ENCODE data around the gene GPER1. TPM values are rescaled to one million over a fixed set of nuclear protein-coding genes. Genes with fewer than 3 reads are reported as not detected.

GPER1 gene
- total RNA-seq, 2 experiments from 2014 or later: not detected

GRCh38 chr7:1052031-1052818 is 35.7 kb upstream of the GPER1 start:
- ChIA-PET CTCF (interaction anchor here (2.1 to 2.7 kb wide), 2 partner anchors 13 to 59 kb away, joined by 9 to 14 read pairs; no protein-coding TSS in a partner anchor), POLR2A (no interaction called here)

- POLR2A ChIA-PET: no interaction called here
- CTCF ChIA-PET: interaction anchor here (0.9 to 2.7 kb wide), 3 partner anchors 9 to 60 kb away, joined by 3 to 14 read pairs (median 9); partner anchors contain the start of gene GPR146
Observed at GRCh38 chr7:1053002-1053411, 34.9 kb upstream of the GPER1 start.

- POLR2A ChIA-PET: no interaction called here
- CTCF ChIA-PET: interaction anchor here (0.9 kb wide), 1 partner anchor 9 kb away, joined by 3 read pairs; the partner anchor contains the start of gene GPR146
Observed at GRCh38 chr7:1053816-1054370, 34.0 kb upstream of the GPER1 start.

DNA sequence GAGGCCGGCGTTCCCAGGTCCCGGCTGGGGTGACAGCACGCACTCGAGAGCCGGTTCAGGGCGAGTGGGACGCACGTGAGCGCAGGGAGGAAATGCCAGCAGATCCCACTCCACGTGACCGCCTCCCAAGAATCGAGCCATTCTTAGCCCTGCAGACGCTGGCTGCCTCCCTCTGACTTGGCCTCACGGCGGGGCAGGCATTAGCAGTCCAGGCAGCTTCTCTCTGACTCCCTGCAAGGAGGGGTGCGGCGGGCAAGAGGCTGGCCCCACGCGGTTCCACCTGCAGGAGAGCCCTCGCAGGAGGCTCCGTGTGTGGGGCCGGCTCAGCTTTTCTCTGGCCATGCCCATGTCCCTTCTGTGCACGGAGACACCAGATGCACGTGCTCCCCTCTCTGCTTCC is 33.5 kb upstream of the GPER1 start:
- POLR2A ChIA-PET: no interaction called here
- CTCF ChIA-PET: interaction anchor here (1.1 kb wide), 1 partner anchor 10 kb away, joined by 3 read pairs; the partner anchor contains the start of gene GPR146

GRCh38 chr7:1054861-1055450 is 33.0 kb upstream of the GPER1 start:
- POLR2A ChIA-PET: no interaction called here
- CTCF ChIA-PET: interaction anchor here (1.1 kb wide), 1 partner anchor 10 kb away, joined by 3 read pairs; the partner anchor contains the start of gene GPR146

- ChIA-PET CTCF (interaction anchor here (1.1 to 1.7 kb wide), 2 partner anchors 11 to 62 kb away, joined by 3 to 5 read pairs; partner anchors contain the start of gene GPR146), POLR2A (no interaction called here)
Observed at GRCh38 chr7:1055491-1055955, 32.4 kb upstream of the GPER1 start.

DNA sequence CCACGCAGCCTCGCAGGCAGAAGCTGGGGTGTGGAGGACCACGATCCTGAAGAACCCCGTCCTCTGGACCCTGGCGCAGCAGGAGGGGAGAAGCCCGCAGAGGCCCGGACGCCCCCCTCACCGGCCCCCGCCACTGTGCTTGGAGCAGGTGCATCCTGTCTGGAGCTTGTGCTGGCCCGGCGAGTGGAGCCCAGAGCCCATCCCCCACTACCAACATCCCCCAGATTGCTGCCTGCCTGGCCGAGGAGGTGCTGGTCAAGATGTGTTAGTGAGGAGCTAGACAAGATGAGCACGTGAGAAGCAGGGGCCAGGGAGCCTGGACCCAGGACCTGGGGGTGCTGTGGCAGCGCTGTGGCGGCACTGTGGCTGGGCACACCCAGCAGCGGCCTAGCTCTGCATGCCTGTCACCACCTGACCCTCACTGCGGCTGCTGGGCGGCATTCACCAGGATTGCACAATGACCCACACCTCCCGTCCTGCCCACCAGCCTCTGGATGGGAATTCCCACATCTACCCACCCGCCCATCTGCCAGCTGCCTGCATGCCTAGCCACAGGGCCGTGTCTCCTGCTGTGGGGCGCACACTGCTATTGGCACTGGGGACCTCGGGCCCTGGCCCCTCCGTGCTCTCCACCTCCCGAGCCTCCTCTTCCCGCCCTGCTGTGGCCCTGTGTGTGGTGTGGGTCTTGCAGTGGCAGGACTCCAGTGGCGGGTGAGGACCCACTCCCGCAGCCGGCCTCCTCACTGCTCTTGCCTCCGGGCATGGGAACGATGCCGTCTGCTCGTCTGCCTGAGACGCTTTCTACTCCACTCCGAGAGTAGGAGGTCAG is 31.7 kb upstream of the GPER1 start:
- ChIA-PET CTCF (interaction anchor here (1.7 kb wide), 1 partner anchor 63 kb away, joined by 5 read pairs; no protein-coding TSS in a partner anchor), POLR2A (no interaction called here)

DNA sequence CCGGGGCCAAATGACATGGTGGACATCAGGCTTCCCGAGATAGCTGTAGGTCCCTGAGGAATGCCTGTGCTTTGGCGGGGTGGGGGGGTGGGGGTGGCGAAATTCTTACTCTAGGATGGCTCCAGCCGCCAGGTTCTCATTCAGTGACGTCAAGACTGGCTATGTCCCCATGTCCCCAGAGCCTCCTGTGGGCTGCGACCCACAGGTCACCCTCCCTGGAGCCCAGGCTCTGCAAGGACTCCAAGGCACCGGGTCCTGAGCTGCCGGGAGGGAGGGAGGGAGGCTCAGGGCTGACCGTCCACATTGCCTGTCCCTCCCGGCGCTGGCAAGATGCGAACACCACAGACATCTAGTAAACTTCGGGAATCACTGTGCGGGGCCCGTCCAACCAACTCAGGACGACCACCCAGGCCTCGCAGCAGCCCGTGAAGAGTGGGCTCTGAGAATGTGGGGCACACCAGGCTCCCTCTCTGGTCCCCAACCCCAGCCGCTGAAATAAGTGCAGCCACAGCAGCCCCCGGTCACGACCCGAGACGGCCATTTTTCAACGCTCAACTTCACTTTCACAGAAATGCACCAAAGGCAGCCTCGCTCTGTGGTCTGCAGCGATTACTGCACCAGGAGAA is 31.0 kb upstream of the GPER1 start:
- POLR2A ChIA-PET: no interaction called here
- CTCF ChIA-PET: interaction anchor here (1.7 kb wide), 1 partner anchor 64 kb away, joined by 5 read pairs; no protein-coding TSS in a partner anchor

DNA sequence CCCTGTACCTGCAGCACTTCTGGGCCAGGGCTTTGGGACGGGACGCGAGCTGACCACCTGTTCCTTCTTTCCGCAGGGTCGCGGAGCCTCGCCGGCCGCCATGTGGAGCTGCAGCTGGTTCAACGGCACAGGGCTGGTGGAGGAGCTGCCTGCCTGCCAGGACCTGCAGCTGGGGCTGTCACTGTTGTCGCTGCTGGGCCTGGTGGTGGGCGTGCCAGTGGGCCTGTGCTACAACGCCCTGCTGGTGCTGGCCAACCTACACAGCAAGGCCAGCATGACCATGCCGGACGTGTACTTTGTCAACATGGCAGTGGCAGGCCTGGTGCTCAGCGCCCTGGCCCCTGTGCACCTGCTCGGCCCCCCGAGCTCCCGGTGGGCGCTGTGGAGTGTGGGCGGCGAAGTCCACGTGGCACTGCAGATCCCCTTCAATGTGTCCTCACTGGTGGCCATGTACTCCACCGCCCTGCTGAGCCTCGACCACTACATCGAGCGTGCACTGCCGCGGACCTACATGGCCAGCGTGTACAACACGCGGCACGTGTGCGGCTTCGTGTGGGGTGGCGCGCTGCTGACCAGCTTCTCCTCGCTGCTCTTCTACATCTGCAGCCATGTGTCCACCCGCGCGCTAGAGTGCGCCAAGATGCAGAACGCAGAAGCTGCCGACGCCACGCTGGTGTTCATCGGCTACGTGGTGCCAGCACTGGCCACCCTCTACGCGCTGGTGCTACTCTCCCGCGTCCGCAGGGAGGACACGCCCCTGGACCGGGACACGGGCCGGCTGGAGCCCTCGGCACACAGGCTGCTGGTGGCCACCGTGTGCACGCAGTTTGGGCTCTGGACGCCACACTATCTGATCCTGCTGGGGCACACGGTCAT is 30.3 kb upstream of the GPER1 start:
- ChIA-PET POLR2A (no interaction called here), CTCF (interaction anchor here (1.7 kb wide), 2 partner anchors 64 to 65 kb away, joined by 5 to 15 read pairs; no protein-coding TSS in a partner anchor)

GRCh38 chr7:1058311-1058710 is 29.6 kb upstream of the GPER1 start:
- CTCF ChIA-PET: interaction anchor here (1.2 to 1.7 kb wide), 2 partner anchors 13 to 65 kb away, joined by 3 to 15 read pairs; no protein-coding TSS in a partner anchor
- POLR2A ChIA-PET: no interaction called here

- POLR2A ChIA-PET: no interaction called here
- CTCF ChIA-PET: interaction anchor here (1.2 to 1.7 kb wide), 2 partner anchors 13 to 66 kb away, joined by 3 to 15 read pairs; no protein-coding TSS in a partner anchor
Observed at GRCh38 chr7:1058821-1059199, 29.1 kb upstream of the GPER1 start.

GRCh38 chr7:1059200-1060091 is 28.5 kb upstream of the GPER1 start:
- ChIA-PET CTCF (interaction anchor here (1.2 to 2.7 kb wide), 3 partner anchors 14 to 66 kb away, joined by 3 to 15 read pairs (median 12); no protein-coding TSS in a partner anchor), POLR2A (no interaction called here)

- ChIA-PET POLR2A (no interaction called here), CTCF (interaction anchor here (0.9 to 2.7 kb wide), 4 partner anchors 12 to 67 kb away, joined by 3 to 12 read pairs (median 3); partner anchors contain the start of gene GPR146)
Observed at GRCh38 chr7:1060315-1061072, 27.4 kb upstream of the GPER1 start.

GRCh38 chr7:1061180-1061579 is 26.7 kb upstream of the GPER1 start:
- CTCF ChIA-PET: interaction anchor here (1.1 to 2.7 kb wide), 2 partner anchors 25 to 68 kb away, joined by 3 to 12 read pairs; no protein-coding TSS in a partner anchor
- POLR2A ChIA-PET: no interaction called here

GRCh38 chr7:1062296-1063294 is 25.3 kb upstream of the GPER1 start:
- POLR2A ChIA-PET: no interaction called here
- CTCF ChIA-PET: interaction anchor here (1.6 to 4.9 kb wide), 3 partner anchors 69 to 114 kb away, joined by 3 to 172 read pairs (median 12); no protein-coding TSS in a partner anchor
